HG03571 (cell line): ENCODE results near the gene DLX4.

ENCODE experiments used
- ATAC-seq: cut with Tn5 transposase; IDR thresholded peaks from one replicate; pipeline ENCODE4 v1.9.1; 2021; ENCODE audit not compliant: unreplicated experiment

The DLX4 gene, protein sequence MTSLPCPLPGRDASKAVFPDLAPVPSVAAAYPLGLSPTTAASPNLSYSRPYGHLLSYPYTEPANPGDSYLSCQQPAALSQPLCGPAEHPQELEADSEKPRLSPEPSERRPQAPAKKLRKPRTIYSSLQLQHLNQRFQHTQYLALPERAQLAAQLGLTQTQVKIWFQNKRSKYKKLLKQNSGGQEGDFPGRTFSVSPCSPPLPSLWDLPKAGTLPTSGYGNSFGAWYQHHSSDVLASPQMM

GRCh38 chr17:49969134-49969759 is at the start of gene DLX4:
Gene DLX4, plus strand, starts transcription at chr17:49969190. Its CDS starts 279 bp downstream, at chr17:49969469.
- ATAC-seq = no peak

- no peak for ATAC-seq
Observed at GRCh38 chr17:49920030-49920769, 48.8 kb upstream of the DLX4 start.

- ATAC-seq = no peak
Observed at GRCh38 chr17:49922095-49922494, 46.9 kb upstream of the DLX4 start.

DNA sequence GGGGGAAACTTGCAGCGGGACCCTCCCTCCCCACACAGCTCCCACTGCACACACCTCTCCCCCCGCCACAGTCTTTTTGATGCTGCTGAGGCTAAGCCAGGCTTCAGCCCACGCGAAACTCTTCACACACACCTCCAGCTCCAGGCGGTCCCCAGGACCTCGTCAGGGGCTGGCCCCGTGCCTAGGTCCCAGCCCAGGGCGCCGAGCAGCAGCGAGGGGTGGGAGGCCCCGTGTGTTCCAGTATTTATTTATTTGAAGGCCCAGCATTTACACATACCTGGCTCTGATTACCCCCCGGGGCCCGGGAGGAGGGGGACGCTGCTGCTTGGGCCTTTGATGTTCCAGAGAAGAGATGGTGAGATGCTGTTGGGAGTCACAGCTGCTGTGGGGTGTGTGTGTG is 44.9 kb upstream of the DLX4 start:
- no peak for ATAC-seq

DNA sequence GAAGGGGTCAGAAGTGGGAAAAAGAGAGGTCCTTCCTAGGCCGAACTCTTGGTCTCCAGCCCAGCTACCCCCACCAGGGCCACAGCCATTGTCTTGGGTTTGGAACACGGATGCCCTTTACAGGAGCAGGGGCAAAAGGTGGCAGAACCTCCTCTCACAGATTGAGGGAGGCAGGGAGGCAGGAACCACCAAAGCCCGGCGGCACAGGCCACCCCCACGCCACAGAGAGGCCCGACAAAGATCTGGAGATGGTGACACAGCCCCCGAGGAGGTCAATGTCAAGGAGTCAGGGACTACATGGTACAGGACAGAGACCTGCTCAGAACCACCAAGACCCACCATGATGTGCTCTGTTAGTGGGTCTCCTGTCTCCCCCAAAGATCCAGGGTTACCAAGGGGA is 44.4 kb upstream of the DLX4 start:
- no peak for ATAC-seq

DNA sequence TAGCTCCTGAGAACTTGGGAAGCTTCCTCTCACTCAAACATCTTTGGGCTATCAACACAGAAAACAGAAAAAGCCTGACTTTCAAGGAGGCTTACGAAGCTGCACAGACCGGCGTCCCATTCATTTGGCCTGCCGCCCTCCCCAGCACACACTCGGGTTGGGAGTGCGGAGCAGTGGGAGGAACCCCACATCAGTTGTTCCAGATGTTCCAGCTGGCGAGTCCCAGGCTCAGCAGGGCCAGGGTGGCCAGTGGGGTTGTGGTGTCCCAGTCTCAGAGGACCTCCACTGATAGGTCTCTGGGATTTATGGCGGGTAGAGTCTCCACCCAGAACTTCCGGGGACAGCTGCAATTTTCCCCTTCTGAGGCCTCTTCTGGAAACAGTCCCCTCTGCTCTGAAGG is 43.1 kb upstream of the DLX4 start:
- no peak for ATAC-seq

- ATAC-seq = no peak
Observed at GRCh38 chr17:49926886-49927285, 42.1 kb upstream of the DLX4 start.

DNA sequence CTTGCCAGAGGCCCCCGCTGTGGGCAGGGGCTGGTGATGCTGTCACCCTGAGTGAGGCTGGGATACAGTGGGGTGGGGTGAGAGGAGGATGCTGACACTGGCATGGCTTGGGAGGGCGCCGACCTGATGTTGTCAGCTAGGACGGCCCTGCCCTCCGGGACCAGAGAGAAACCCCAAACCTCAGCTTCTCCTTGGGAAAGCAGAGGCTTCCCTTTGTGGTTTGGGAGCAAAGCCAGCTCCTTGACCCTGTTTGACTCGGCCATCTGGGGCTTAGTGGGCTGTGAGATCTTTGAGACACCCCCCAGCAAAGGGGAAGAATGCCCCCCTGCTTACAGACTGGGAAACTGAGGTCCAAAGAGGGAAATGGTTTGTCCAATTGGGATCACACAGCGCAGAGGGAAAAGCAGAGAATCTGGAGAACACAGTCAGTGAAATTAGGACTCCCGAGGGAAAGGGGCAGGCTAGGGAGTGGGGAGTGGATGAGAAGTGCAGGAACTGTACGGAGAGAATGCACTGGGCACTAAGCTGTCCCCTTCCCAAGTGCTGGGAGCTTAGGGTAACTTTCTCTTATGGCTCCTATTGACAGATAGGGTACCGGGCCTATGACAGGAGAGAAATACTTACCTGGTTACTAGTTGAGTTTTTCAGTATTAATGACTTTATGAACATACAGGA is 40.7 kb upstream of the DLX4 start:
- no peak for ATAC-seq

GRCh38 chr17:49928837-49929475 is 40.0 kb upstream of the DLX4 start:
- ATAC-seq = no peak

DNA sequence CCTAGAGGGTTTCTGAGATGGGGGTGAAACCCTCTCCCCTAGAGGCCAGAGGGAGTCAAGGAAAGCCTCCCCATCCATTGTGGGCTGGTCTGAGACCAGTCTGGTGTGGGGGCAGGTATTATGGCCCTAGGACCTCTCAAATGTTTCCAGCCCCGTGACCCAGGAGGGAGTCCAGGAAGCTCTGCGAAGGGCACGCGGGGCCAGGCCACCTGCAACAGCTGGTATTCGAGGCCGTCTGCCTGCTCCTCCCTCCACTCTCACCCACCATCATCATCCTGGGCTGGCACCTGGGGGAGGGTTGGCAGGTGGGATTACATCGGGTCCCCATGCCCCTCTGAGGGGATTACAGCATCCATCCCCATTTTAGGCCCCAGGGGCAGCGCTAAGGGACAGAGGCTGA is 38.1 kb upstream of the DLX4 start:
- ATAC-seq = no peak

DNA sequence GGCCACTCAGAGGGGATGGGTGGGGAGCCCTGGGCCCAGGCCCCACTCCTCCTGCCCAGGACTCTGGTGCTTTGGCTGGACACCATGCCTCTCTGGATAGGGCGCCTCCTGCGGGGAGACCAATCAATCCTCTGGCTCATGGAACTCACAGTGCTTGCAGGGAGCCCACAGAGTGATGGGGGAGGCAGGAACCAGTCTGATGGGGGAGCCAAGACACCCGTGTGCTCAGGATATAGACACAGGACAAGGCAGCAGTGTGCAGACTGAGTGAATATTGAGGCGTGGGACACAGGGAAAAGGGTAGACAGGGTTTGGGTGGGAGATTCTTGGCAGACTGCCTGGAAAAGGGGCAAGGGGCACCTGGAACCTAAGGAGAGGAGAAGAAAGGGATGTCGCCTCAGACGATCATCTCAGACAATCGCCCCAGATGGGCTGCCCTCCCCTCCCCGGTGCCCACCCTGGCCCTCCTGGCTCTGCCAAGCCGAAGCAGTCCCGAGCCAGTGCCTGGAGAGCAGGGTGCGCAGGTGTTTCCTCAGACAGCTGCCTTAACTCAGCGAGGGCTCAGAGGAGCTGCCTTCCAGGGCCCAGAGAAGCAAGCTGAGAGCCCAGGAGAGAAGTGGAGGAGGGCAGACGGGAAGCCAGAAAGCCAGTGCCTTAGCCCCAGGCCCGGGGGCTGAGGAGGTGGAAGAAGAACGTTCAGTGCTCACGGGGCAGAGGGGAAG is 37.4 kb upstream of the DLX4 start:
- no peak for ATAC-seq

DNA sequence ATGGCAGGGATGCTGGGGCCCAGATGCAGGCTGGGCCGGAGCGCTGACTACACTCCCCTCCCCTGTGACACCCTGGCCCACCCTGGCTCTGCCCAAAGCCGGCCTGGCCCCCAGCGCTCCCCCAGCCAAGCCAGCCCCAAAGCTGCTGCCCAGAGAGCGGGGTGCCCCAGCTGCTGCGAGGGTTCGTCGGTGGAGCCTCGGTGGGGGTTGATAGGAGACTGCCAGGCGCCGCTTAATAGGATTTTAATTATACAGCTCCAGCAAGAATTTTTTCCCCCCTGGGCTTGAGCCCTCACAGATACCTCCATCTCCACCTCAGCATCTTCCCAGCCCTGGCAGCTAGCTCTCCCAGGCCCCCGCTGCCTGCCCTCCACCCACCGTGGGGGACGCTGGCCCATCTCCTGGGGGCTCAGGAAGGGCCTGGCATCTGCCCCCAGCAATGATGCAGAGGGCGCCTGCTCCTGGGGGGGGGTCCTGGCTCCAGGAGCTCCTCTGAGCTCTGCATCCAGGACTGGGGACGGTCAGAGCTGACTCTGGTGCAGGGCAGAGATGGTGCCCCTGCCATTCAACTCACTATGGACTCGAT is 36.8 kb upstream of the DLX4 start:
- no peak for ATAC-seq

DNA sequence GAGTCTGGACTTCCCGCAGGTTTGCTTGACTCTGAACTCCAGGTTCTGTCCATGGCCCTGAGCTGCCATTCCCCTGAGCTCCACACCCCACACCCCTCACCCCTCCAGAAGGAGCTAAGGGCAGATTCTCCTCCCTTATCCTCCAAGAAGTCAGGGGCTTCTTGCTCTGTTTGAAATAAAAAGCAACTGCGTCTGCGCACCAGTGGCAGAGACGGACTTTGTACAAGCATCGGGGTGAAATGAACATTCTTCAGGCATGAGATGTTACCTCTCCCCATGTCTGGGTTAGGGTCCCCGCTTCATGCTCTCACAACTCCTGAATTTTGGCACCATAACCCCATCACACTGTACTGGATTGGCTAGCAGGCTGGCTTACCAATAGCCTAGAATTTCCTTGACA is 36.1 kb upstream of the DLX4 start:
- ATAC-seq = no peak

- no peak for ATAC-seq
Observed at GRCh38 chr17:49935526-49936210, 33.3 kb upstream of the DLX4 start.

DNA sequence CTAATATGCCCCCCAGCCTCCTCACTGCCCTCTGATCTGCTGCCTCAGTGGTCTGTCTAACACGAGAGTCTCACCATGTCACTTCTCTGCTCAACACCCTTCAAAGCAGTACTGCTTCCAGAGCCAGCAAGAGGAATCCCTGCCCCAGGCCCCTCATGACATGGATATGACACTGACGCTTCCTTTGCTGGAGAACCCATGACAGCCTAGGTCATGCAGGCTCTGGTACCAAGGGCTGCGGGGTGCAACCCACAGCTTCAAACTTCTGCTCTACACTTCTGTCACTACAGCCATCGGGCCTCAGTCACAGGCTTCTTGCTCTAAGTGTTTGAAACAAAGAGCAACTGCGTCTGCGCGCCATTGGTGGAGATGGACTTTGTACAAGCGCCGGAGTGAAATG is 32.6 kb upstream of the DLX4 start:
- no peak for ATAC-seq

- no peak for ATAC-seq
Observed at GRCh38 chr17:49939318-49939717, 29.7 kb upstream of the DLX4 start.

GRCh38 chr17:49941427-49941826 is 27.6 kb upstream of the DLX4 start:
- ATAC-seq = no peak

DNA sequence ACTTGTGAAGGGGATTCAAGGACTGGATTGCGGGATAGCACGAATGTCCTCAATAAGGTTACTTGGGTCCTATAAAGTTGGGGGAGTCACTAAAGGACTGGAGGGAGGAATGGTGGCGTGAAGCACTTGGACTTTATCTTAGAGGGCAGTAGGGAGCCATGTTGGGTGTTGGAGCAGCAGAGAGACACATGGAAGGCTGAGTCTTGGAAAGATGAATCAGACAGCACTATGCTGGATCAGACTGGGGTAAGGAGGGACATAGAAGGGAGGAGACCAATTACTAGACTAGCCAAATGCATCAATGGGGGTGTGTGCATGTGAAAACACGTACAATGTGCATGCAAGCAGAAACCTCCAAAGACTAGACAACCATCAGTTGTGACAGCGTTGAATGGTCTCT is 26.0 kb upstream of the DLX4 start:
- ATAC-seq = no peak

- no peak for ATAC-seq
Observed at GRCh38 chr17:49944273-49944870, 24.6 kb upstream of the DLX4 start.
